Head of caudate nucleus (tissue), 42 donors: Measurements from ENCODE around the gene PCDH18.
"Not testable (repeated sequence)": the region's sequence is repeated elsewhere in the genome, so short reads cannot be mapped to it uniquely, and the experiment has no call there.

ENCODE experiments used
- DNase-seq, 42 donors: peaks; one replicate each; pipeline versions ENCODE4 v3.0.0 to v3.0.0-alpha.2; 2020 to 2021; ENCODE audit warnings: mixed read lengths in 7 of 42
- intact Hi-C: fragments of 100-400 bp; cut with DNase I; formaldehyde crosslinking; loops from one replicate; pipeline ENCODE4 v1.15.0; 2022

The PCDH18 gene

GRCh38 chr4:137531986-137532868 is at the start of gene PCDH18:
PCDH18 (minus strand) TSS chr4:137532494; CDS start chr4:137532088, 406 bp downstream.
- peak; percentile 40 to 86 (median 70) for DNase-seq
- intact Hi-C loops = no loop called here

- no peak for DNase-seq
- intact Hi-C loops = no loop called here
These were observed 44.2 kb upstream of the PCDH18 start for GRCh38 chr4:137576446-137576845.

- DNase-seq = no peak
- intact Hi-C loops = no loop called here
These were observed 40.4 kb upstream of the PCDH18 start for GRCh38 chr4:137572647-137573046.

- intact Hi-C loops = no loop called here
- DNase-seq = no peak
These were observed 39.9 kb upstream of the PCDH18 start for GRCh38 chr4:137572163-137572562.

GRCh38 chr4:137559801-137560200 is 27.5 kb upstream of the PCDH18 start:
- DNase-seq = no peak
- intact Hi-C loops = no loop called here

GRCh38 chr4:137558951-137559350 is 26.7 kb upstream of the PCDH18 start:
- intact Hi-C loops = no loop called here
- no peak for DNase-seq

GRCh38 chr4:137545461-137545861 is 13.2 kb upstream of the PCDH18 start:
- intact Hi-C loops = no loop called here
- DNase-seq = peak in 3 of 42 donors; percentile 8 to 16 (median 13)

- intact Hi-C loops = no loop called here
- no peak for DNase-seq
These were observed 11.4 kb upstream of the PCDH18 start for GRCh38 chr4:137543648-137544047.

- no peak for DNase-seq
- intact Hi-C loops = no loop called here
These were observed 10.9 kb upstream of the PCDH18 start for GRCh38 chr4:137543198-137543597.

- DNase-seq = no peak
- intact Hi-C loops = no loop called here
These were observed 9.8 kb upstream of the PCDH18 start for GRCh38 chr4:137541876-137542646.

GRCh38 chr4:137541181-137541580 is 8.9 kb upstream of the PCDH18 start:
- DNase-seq = no peak
- intact Hi-C loops = no loop called here

- no peak for DNase-seq
- intact Hi-C loops = no loop called here
These were observed 8.1 kb upstream of the PCDH18 start for GRCh38 chr4:137540356-137540755.

GRCh38 chr4:137538526-137538925 is 6.2 kb upstream of the PCDH18 start:
- intact Hi-C loops = no loop called here
- DNase-seq = no peak

GRCh38 chr4:137537807-137538206 is 5.5 kb upstream of the PCDH18 start:
- DNase-seq, intact Hi-C loops: not testable (repeated sequence)

GRCh38 chr4:137536789-137537561 is 4.7 kb upstream of the PCDH18 start:
- peak in 34 of 42 donors; percentile 15 to 78 (median 48) for DNase-seq
- intact Hi-C loops = no loop called here

GRCh38 chr4:137535718-137536117 is 3.4 kb upstream of the PCDH18 start:
- intact Hi-C loops = no loop called here
- no peak for DNase-seq

GRCh38 chr4:137534516-137534915 is 2.2 kb upstream of the PCDH18 start:
- DNase-seq = no peak
- intact Hi-C loops = no loop called here

- no peak for DNase-seq
- intact Hi-C loops = no loop called here
These were observed 1.6 kb upstream of the PCDH18 start for GRCh38 chr4:137533855-137534254.

GRCh38 chr4:137532869-137533236 is 559 bp upstream of the PCDH18 start:
- intact Hi-C loops = no loop called here
- no peak for DNase-seq
